Neural progenitor cell (in vitro differentiated cells): ENCODE results near the gene EGFL6.

Experiments used
- CTCF ChIP-seq: fragments of 200-600 bp; sonication (generic); IDR thresholded peaks from 2 replicates; pipeline ENCODE4 v1.5.1; 2017; ENCODE audit warnings: antibody characterized with exemption, mild to moderate bottlenecking
- EZH2 ChIP-seq: fragments of 200-600 bp; sonication (generic); IDR thresholded peaks from 2 replicates; pipeline ENCODE4 v1.6.1; 2017; ENCODE audit warnings: antibody characterized with exemption, mild to moderate bottlenecking, moderate library complexity
- EZH2phosphoT487 ChIP-seq: fragments of 200-600 bp; sonication (generic); IDR thresholded peaks from 2 replicates; pipeline ENCODE4 v1.6.1; 2017; ENCODE audit warnings: antibody characterized with exemption

- peak; percentile 42 for TF ChIP-seq CTCF
- no peak for TF ChIP-seq EZH2
- no peak for TF ChIP-seq EZH2phosphoT487
These were observed 29.5 kb downstream of the EGFL6 start for GRCh38 chrX:13598877-13599276.
